Measurements from ENCODE around the gene IDH3A.

Gene IDH3A

GRCh38 chr15:78170848-78171773 lies 21.9 kb downstream of the IDH3A start:
- DNase-seq = no peak

GRCh38 chr15:78171864-78172472 lies 22.8 kb downstream of the IDH3A start:
- no peak for DNase-seq

- DNase-seq = no peak
These were observed 25.2 kb downstream of the IDH3A start for GRCh38 chr15:78174401-78174800.

- DNase-seq = no peak
These were observed 26.2 kb downstream of the IDH3A start for GRCh38 chr15:78175330-78175729.

GRCh38 chr15:78177447-78177873 lies 28.3 kb downstream of the IDH3A start:
- peak; percentile 24 for DNase-seq

GRCh38 chr15:78178064-78178463 lies 28.9 kb downstream of the IDH3A start:
- no peak for DNase-seq

DNA sequence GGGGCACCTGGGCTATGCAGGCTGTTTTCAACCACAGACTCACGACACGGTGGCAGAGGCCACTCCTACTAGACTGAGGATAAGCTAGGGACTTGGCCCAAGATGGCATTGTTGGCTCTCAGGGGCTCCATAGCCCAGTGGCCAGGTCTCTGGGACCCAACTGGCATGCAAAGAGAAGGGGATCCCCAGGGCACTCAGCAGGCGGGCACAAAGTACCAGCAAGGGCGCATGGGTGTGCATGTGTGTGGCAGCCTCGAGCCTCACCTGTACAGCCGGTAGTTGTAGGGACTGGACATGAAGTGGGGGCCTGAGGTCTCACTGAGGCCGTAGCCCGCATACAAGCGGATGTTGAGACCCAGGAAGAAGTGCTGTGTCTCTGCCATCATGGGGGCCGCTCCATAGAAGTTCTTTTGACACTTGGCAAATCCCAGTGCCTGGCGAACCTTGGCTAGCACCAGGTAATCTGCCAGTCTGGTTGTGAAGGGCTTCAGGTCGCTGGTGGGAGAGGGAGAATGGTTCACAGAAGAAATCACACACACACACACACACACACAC lies 30.2 kb downstream of the IDH3A start:
- no peak for DNase-seq

- no peak for DNase-seq
These were observed 30.7 kb downstream of the IDH3A start for GRCh38 chr15:78179906-78180305.

- no peak for DNase-seq
These were observed 33.2 kb downstream of the IDH3A start for GRCh38 chr15:78182336-78182700.

DNA sequence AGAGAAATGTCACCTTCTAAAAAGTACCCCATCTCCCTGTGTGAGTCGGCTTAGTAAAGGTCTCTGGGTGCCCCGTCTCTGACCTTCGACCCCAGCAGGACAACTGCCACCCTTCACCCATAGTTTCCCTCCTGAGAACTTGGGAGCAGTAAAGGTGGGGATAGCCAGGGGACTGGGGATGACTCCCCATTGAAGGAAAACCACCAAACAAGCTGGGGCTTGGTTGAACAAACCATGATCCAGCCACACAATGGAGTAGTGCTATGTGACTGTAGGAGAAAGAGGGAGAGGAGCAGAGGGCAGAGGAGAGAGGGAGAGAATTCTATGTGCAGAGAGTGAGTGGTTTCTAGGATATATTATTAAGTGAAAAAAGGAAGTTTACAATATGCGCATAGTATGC lies 33.7 kb downstream of the IDH3A start:
- DNase-seq = no peak

- DNase-seq = no peak
These were observed 43.8 kb downstream of the IDH3A start for GRCh38 chr15:78192826-78193594.

GRCh38 chr15:78193731-78194567 lies 44.8 kb downstream of the IDH3A start:
- DNase-seq = no peak

DNA sequence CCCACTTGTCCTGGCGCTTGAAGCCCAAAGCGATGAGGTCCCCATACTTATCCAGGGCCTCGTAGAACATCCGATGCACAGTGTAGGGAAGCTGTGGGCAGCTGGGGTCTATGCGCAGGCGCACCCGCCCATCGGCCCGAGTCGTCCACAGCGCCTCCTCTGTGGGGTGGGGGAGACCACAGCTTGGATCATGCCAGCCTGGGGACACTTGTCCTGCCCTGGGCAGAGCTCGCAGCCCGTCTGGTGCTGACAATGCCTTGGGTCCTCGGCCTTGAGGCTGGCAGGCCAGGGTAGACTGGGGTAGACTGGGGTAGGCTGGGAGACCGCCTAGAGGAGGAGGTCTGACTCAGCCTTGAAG lies 45.4 kb downstream of the IDH3A start:
- DNase-seq = no peak

GRCh38 chr15:78195735-78196201 lies 46.6 kb downstream of the IDH3A start:
- DNase-seq = peak; percentile 8

DNA sequence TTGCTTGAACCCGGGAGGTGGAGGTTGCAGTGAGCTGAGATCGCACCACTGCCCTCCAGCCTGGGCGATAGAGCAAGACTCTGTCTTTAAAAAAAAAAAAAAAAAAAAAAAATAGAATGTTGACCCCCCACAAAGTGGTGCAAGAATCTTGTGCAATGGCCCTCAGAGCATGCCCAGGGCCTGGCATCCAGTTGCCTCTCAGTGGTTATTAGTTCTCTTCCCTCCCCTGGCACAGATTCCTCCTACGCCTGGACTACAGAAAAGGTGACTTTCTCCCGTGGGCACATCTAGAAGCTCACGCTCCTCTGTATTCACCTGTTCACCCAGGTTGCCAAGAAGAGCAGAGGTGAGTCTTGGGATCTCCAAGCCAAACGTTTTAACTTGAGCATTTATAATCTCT lies 48.5 kb downstream of the IDH3A start:
- DNase-seq = no peak

DNA sequence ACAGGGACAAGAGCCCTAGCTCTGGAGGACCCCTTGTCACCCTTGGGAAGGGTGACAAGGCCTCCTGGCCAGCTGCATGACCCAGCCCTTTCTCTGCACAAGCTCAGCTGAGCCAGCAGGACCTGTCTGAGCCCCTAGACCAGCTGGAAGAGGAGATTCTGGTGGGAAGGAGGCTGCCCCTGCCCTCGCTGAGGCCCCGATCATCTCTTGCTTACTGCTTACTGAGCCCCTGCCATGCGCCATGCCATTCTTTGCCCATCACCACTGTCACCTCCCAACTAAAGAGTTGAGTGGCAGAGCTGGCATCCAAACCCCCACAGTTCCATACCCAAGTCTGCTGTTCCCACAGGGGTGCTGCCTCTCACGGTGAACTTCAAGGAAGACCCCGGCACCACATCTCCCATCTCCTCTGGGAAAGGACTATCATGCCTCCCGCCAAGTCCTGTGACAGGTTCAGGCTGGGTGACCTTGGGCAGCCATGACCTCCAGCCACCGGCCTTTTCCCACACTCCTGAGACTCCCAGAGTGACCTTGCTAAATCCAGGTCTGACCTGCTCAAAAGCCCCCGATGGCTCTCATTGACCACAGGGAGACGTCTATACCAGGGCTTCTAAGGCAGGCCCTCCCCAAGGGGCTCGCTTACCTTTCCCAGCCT lies 51.2 kb downstream of the IDH3A start:
- DNase-seq = no peak

GRCh38 chr15:78201281-78202190 lies 52.4 kb downstream of the IDH3A start:
- no peak for DNase-seq

DNA sequence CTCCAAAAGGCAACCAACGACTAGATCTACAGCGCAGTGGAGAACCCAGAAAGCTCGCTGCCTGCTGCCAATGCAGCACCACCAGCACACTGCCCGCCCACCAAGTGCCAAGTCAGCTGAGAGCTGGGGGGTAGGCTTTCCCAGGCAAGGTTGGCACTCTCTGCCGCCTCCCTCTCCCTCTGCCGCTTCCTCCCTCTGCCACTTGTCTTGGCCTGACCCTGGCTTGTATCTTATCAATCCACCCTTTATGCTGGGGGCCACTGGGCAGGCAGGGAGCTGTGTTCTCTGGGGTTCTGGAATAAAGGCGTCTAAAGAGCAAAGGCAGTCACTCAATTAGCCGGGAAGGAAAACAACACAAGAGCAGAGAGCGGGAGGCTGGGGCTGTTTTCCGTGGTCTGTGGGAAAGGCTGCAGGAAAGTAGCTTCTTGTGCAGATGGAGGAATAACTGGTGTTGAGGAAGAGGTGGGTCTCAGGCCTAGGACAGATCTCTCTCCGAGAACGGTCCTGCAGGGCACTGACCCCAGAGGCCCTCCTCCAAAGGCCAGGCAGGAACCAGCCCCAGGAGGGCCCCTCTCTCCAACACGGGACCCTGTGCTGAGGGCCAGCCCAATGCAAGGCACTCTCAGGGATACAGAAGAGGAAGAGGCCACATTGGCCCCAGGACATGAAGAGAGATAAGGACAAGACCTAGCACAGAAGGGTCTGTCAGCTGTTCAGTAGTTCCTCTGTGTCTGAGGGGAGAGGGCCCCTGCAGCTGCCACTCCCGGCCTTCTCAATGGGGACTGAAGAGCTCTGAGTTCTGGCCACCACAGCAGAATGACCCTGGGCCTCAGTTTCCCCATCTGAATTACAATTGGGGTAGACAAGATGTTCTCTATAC lies 54.4 kb downstream of the IDH3A start:
- no peak for DNase-seq
